ENCODE data around the gene KRT39. TPM values are rescaled to one million over a fixed set of nuclear protein-coding genes. Genes with fewer than 3 reads are reported as not detected.

KRT39 gene
- total RNA-seq, 1 donor from 2014 or later = not detected

- no peak for DNase-seq
- TF ChIP-seq, protein P1, sequence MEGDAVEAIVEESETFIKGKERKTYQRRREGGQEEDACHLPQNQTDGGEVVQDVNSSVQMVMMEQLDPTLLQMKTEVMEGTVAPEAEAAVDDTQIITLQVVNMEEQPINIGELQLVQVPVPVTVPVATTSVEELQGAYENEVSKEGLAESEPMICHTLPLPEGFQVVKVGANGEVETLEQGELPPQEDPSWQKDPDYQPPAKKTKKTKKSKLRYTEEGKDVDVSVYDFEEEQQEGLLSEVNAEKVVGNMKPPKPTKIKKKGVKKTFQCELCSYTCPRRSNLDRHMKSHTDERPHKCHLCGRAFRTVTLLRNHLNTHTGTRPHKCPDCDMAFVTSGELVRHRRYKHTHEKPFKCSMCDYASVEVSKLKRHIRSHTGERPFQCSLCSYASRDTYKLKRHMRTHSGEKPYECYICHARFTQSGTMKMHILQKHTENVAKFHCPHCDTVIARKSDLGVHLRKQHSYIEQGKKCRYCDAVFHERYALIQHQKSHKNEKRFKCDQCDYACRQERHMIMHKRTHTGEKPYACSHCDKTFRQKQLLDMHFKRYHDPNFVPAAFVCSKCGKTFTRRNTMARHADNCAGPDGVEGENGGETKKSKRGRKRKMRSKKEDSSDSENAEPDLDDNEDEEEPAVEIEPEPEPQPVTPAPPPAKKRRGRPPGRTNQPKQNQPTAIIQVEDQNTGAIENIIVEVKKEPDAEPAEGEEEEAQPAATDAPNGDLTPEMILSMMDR (IDR thresholded peaks at IDR 0.05; ENCODE audit: borderline replicate concordance) = no peak
- no peaks in the 10 kb centered on the region for H3K4me1 ChIP-seq
- intact Hi-C loops (cut with micrococcal nuclease) = no loop called here
- H3K9me3 ChIP-seq (replicated peaks) = no peaks in the 10 kb centered on the region
- no peak overlapping the region for H3K4me3 ChIP-seq
- H3K36me3 ChIP-seq = no peaks in the 10 kb centered on the region
- H3K27ac ChIP-seq (replicated peaks) = no peak overlapping the region
- peaks cover 72% of the 10 kb centered on the region for H3K27me3 ChIP-seq (ENCODE audit: low read depth)
Observed at GRCh38 chr17:40909755-40910154, 57.0 kb downstream of the KRT39 start.

DNA sequence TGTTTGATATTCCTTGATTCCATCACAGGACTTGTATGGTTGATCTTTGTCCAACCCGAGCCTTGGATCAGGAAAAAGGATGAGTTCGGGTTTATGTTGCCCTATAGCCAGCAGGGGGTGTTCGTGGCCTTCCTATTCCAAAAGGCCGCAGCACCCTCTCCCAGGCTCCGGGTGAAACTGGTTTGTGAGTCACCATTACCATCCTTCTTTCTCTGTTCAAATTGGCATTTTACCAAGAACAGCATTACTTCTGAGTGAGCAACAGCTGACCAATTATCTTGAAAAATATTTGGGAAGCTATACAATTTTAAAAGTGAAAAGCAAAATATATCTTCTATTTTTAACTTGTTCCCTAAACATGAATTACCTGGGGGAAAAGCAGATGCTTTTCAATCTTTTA, 57.4 kb downstream of the KRT39 start:
- peaks cover 75% of the 10 kb centered on the region for H3K27me3 ChIP-seq (ENCODE audit: low read depth)
- no peaks in the 10 kb centered on the region for H3K36me3 ChIP-seq
- TF ChIP-seq, protein P1 (IDR thresholded peaks at IDR 0.05; ENCODE audit: borderline replicate concordance) = peak; percentile 77
- H3K4me1 ChIP-seq = no peaks in the 10 kb centered on the region
- intact Hi-C loops (cut with micrococcal nuclease) = no loop called here
- no peak overlapping the region for H3K4me3 ChIP-seq
- peak; percentile 52 for DNase-seq
- no peaks in the 10 kb centered on the region for H3K9me3 ChIP-seq (replicated peaks)
- no peak overlapping the region for H3K27ac ChIP-seq (replicated peaks)

Other genes starting within 250 kb of the KRT39 start
- not detected for gene KRT25, start 211.6 kb downstream of the KRT39 start, total RNA-seq
- gene KRT26, start 194.7 kb downstream of the KRT39 start, total RNA-seq = not detected
- gene KRT27, start 184.4 kb downstream of the KRT39 start, total RNA-seq = not detected
- gene KRT28, start 167.0 kb downstream of the KRT39 start, total RNA-seq = not detected
- gene KRT10, start 144.3 kb downstream of the KRT39 start, total RNA-seq = 54.7 TPM
- gene KRT12, start 99.7 kb downstream of the KRT39 start, total RNA-seq = not detected
- gene KRT20, start 81.7 kb downstream of the KRT39 start, total RNA-seq = not detected
- 0.33 TPM for gene KRT23, start 29.3 kb downstream of the KRT39 start, total RNA-seq
- gene KRT40, start 17.4 kb upstream of the KRT39 start, total RNA-seq = not detected
- not detected for gene KRTAP3-3, start 27.2 kb upstream of the KRT39 start, total RNA-seq
- gene KRTAP3-2, start 33.0 kb upstream of the KRT39 start, total RNA-seq = not detected
- not detected for gene KRTAP3-1, start 42.2 kb upstream of the KRT39 start, total RNA-seq
- not detected for gene KRTAP1-5, start 60.3 kb upstream of the KRT39 start, total RNA-seq
- not detected for gene KRTAP1-4, start 63.2 kb upstream of the KRT39 start, total RNA-seq
- not detected for gene KRTAP1-3, start 67.9 kb upstream of the KRT39 start, total RNA-seq
- not detected for gene KRTAP1-1, start 74.5 kb upstream of the KRT39 start, total RNA-seq
- not detected for gene KRTAP2-1, start 80.4 kb upstream of the KRT39 start, total RNA-seq
- not detected for gene KRTAP2-2, start 88.3 kb upstream of the KRT39 start, total RNA-seq
- not detected for gene KRTAP2-3, start 93.2 kb upstream of the KRT39 start, total RNA-seq
- not detected for gene KRTAP2-4, start 98.9 kb upstream of the KRT39 start, total RNA-seq
- gene KRTAP4-7, start 117.2 kb upstream of the KRT39 start, total RNA-seq = not detected
- not detected for gene KRTAP4-8, start 131.2 kb upstream of the KRT39 start, total RNA-seq
- not detected for gene KRTAP4-16, start 135.3 kb upstream of the KRT39 start, total RNA-seq
- gene KRTAP4-9, start 138.4 kb upstream of the KRT39 start, total RNA-seq = not detected
- gene KRTAP4-11, start 151.4 kb upstream of the KRT39 start, total RNA-seq = not detected
- gene KRTAP4-12, start 157.2 kb upstream of the KRT39 start, total RNA-seq = not detected
- not detected for gene KRTAP4-6, start 173.6 kb upstream of the KRT39 start, total RNA-seq
- gene KRTAP4-5, start 182.9 kb upstream of the KRT39 start, total RNA-seq = not detected
- not detected for gene KRTAP4-4, start 193.8 kb upstream of the KRT39 start, total RNA-seq
- not detected for gene KRTAP4-3, start 201.3 kb upstream of the KRT39 start, total RNA-seq
- not detected for gene KRTAP4-2, start 211.3 kb upstream of the KRT39 start, total RNA-seq
- not detected for gene KRTAP4-1, start 218.0 kb upstream of the KRT39 start, total RNA-seq
- gene KRTAP9-1, start 222.9 kb upstream of the KRT39 start, total RNA-seq = not detected

Measured in left ventricle myocardium inferior (tissue), 1 donor.